ENCODE measurements around the gene TMEM271.
"Not testable (repeated sequence)": the region's sequence is repeated elsewhere in the genome, so short reads cannot be mapped to it uniquely, and the experiment has no call there.

Gene TMEM271

DNA sequence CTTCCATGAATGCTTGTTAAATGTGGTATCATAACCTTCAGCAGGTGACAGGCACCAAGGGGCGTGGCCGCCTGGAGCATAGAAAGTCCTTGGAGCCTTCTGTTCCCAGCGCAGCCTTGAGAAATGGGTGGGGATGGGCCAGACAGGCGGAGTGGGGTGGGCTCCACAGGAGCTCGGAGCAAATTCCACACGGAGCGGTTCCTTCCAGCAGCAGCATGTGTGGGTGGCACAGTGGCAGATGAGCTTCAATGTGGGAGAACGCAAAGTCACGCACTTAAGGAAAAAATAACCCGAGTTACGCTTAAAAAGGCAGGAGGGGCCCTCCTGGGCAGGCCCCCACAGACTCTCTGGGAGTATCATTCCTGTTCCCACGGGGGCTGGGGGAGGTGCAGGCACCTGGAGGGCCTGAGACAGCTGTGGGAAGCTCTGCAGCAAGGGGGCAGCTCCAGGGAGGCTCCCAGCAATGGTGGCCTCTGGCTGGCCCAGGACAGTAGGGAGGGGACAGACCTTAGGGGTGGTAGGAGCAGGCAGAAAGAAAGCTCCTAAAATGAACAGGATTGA is 15.3 kb downstream of the TMEM271 start:
- no peak for DNase-seq

DNA sequence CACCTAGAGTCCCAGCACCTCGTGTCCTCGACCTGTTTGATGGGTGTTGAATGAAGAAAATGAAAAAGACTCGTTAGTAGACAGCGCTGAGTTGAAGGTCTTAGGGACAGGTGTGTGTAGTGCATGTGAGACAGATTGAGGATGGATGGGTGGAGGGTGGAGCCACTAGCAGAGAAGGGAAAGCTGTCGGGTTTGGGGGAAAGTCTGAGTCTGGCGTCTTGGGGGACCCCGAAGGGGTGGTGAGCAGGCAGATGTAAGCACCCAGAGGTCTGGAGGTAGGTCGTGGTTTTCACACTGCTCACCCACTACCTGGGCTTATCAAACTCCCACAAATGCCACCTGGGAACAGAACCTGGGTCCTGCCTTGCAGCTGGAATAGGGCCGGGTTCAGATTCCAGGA is 16.0 kb downstream of the TMEM271 start:
- no peak for DNase-seq

DNA sequence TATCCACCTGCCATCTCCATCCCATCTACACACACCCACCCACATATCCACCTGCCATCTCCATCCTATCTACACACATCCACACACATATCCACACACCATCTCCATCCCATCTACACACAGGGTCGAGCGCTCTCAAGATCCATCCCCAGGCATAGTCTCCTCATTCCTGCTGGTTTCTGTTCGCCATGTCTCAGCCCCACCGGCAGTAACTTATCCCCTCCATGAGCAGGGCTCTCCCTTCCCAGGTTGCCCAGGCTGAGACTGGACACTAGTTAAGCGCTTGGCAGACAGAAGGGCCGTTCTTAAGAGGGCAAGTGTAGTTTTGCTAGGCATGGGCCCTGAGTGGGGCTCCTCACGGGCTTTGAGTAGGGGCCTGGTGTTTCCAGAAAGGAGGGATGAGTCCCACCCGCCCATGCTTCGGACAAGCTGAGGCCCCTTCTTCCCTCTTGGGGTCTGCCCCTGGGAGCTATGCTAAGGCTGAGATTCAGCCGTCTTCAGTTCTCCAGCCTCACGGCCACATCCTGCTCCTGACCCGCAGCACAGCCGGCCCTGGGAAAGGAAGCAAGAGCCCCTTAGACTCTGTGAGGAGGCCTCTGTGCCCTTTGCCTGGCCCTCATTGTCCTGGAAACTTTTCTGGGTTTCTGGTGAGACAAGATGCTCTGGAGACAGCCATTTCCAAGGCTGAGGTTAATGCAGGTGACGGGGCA is 20.4 kb downstream of the TMEM271 start:
- DNase-seq, result no peak

DNA sequence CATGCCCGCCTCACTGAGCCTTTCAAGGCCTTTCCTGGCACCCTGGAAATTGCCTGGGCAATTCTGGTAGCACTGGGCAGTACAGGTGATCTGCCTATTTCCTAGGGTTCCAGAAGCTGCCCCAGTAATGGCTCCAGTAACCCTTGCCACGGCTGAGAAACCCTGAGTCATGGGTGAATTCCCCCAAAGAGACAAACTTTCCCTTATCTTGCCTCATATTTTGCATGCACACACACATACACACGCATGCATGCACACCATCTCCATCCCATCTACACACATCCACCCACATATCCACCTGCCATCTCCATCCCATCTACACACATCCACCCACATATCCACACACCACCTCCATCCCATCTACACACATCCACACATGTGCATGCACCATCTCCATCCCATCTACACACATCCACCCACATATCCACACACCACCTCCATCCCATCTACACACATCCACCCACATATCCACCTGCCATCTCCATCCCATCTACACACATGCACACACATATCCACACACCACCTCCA is 21.2 kb downstream of the TMEM271 start:
- not testable (repeated sequence) for DNase-seq

DNA sequence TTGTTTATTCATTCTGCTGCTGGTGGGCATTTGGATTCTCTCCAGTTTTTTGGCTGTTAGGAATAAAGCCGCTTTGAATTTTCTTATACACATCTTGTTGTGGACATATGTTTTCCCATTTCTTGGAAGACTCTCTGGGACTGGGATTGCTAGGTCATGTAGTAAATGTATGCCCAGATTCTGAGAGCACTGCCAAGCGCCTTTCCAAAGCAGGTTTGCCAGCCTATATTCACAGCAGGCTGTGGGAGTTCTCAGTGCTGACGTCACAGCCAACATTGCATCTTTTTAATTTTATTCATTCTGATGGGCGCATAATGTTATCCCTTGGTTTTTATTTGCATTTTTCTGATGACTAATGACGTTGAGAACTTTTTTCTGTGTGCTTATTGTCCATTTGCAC is 24.1 kb downstream of the TMEM271 start:
- DNase-seq, result no peak

DNA sequence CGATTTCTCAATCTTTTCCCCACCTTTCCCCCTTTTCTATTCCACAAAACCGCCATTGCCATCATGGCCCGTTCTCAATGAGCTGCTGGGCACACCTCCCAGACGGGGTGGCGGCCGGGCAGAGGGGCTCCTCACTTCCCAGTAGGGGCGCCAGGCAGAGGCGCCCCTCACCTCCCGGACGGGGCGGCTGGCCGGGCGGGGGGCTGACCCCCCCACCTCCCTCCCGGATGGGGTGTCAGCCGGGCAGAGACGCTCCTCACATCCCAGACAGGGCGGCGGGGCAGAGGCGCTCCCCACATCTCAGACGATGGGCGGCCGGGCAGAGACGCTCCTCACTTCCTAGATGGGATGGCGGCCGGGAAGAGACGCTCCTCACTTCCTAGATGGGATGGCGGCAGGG is 25.8 kb downstream of the TMEM271 start:
- DNase-seq, result not testable (repeated sequence)

DNA sequence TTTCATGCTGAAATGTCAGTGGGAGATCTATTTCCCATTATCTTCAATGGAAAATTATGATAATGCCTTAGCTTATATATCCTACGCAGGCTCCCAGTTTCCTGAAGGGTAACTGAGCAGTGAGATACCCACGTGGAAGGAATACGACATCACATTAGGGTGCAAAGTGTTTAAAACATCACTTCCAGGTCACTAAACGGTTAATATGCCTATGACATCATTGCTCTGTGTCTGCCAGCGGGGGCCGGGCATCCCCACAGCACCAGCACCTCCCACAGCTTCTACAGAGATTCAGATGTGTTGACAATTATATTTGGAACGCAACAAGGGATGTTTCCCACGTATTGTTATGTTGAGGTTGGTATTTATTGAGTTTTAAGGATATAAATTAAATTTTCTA is 27.1 kb downstream of the TMEM271 start:
- no peak for DNase-seq

DNA sequence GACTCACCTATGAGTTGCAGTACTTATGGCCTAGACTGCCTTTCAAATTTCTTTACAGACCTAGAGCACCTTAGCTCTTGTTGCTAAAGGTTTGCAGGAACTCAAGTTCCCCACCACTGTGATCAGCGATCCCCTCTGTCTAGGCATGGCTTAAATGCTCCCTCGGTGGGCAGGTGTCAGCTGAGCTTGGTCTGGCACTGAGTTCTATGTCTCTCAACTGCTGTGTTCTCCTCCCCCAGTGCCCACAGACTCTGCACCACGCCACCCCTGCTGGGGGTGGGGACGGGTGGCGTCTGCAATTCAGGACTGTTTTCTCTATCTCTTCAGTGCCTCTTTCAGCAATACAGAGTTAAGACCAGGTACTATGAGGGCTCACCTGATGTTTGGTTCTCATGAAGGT is 30.5 kb downstream of the TMEM271 start:
- no peak for DNase-seq

DNA sequence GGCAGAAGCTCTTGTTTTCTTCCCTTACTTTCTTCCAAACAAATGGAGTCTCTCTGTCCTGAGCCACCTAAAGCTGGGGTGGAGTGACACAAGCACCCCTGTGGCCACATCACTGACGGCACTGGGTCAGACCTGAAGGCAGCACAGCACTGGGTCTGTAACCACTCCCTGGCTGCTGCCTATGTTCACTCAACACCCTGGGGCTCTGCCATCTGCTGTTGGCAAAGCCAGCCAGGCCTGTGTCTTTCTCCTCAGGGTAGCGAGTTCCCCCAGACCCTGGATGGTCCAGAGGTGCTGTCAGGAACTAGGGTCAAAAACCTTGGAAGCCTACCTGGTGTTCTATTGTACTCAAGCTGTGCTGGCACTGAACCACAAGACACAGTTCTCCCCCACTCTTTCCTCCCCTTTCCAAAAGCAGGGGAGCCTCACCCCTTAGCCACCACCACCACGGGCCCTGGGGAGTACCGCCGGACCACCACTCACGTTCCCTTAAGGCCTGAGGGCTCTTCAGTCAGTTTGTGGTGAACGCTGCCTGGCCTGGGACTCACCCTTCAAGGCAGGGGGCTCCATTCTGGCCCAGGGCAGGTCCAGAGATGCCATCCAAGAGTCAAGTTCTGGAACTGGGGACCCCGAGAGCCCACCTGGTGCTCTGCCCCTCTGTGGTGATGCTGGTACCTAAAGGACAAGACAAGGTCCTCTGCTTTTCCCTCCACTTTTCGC is 31.5 kb downstream of the TMEM271 start:
- no peak for DNase-seq

DNA sequence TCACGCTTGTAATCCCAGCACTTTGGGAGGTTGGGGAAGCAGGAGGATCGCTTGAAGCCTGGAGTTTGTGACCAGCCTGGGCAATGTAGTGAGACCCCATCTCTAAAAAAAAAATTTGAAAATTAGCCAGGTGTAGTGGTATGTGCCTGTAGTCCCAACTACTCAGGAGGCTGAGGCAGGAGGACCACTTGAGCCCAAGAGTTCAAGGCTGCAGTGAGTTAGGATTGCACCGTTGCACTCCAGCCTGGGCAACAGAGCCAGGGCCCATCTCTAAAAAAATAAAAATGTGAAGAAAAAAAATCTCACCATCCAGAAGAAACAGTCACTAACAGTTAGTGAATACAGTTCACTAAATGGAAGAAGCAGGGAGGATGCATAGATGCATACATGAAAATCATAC is 34.8 kb downstream of the TMEM271 start:
- no peak for DNase-seq

DNA sequence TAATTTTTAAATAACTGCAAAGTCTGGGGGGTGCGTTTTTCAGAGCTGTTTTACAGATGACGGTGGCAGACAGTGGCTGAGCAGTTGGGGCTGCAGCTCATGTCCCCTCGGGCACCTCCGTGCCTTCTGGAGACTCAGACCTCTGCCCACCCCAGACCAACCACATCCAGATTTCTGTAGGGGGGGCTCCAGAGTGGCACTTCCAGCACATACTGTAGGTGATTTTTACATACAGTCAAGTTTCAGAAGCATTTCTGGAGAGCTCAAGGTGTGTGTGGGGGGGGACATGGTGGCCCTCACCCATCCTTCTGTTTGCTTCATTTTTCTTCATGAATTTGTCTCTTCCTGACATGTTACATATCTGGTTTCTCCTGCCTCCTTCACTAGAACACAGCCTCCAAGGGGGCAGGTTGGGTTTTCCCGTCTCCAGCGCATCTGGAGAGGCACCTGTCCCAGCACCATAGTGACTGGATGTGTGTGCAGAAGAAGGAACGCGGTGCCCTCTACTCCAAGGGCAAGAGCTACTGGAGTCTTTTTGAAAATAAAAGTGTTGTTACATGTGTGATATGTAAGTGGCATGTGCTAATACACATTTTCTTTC is 37.5 kb downstream of the TMEM271 start:
- no peak for DNase-seq

DNA sequence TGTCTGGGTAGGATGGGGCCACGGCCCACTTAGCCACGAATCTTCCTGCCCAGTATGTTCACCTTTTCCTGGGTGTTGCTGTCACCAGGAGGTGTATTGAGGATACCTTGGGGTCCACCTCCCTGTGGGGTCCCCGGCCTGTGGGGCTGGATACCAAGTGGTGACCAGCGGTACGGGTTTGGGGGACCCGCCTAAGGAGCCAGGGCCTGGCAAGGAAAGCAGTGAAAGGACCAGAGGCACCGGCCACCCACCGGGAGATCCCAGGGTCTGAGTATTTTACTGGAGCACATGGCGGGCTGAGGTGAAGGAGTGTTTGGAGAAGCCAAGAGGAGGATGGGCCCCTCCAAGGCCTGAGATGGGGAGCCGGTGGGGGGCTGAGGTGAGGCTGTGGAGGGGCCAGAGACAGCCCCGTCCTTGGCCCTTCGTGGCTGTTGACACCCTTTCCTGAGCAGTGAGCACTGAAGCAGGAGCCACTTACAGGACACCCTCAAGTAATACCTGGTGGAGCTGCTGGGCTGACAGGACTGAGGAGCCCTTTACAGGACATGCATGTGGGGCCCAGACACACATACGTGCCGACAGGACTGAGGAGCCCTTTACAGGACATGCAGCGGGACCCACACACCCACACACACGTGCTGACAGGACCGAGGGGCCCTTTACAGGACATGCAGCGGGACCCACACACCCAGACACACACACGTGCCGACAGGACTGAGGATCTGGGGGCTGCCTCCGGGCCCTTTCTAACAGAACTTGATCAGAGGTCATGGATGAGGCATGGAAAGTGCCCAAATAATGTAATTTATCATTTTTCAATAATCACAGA is 38.4 kb downstream of the TMEM271 start:
- no peak for DNase-seq

DNA sequence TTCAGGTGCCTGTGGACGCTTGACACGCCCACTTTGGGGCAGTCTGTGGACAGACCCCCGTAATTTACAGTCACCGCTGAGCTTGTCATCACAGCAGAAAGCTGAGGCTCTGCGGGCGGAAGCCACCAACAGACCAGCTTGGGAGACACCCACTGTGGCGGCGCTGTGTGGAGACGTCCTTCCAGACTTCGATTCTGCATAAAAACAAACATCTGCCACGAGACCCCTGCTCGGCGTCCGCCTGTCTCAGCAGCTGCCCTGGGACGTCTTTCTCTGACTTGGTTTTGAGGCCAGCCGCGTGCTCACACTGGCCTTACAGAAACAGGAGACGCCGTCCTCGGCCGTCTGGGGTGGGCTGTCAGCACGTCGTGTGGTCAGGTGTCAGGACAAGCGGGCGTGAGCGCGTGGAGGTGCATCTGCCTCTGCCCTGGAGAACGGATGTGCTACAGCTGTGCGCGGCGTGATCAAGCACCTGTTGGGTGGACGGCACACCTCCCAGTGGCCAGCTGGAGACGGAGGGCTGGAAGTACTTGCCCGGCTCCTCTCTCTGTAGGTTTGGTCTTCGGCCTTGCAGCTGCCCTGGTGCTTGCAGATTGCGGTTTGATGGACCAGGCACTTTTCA is 39.6 kb downstream of the TMEM271 start:
- no peak for DNase-seq

DNA sequence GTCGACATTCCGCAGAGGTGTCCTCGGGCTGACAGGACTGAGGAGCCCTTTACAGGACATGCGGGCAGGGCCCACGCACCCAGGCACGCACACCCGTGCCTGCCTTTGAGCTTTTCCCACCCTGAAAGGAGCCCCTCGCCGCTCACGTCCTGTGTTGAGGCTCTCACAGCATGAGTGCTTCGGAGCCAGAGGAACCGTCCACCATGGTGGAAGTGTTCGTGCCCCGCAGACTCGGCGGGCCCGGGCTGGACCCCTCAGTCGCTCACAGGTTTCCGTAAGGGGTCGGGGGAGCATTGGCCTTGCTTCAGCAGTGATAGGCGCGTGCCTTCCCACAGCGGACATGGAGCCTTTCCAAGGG is 40.2 kb downstream of the TMEM271 start:
- DNase-seq, result no peak

DNA sequence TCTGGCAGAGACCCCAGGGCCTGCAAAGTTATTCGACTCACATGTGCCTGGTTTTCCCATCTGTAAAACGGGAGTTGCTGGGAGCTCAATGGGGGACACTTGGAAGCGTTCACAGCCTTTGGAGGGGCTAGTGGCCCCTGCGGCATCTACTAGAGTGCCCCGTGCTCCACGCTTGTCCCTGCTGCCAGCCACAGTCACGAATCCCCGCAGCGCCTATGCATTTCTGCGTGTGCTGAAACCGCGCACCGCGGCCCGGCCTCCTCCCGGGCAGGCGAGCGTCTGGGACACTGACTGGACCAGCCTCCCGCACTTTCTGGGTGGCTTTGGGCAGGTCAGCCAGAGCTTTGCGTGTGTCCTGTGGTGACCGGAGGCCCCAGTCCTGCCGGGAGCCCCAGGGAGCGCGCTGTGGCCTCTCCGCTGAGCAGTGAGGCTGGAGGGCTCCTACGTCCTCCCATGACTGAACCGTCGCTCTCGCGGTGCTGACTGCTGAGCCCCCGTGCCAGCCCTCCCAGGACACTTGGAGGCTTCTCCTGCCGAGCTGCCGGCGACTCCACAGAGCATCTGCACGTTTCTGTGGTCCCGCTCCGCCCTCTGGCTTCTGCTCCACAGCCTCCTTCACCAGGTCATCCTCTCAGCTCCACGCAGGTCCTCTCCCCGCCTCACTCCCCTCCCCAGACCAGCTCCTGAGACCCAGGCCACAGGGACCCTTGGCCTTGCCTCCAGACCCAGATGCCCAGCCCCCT is 40.7 kb downstream of the TMEM271 start:
- DNase-seq, result no peak

DNA sequence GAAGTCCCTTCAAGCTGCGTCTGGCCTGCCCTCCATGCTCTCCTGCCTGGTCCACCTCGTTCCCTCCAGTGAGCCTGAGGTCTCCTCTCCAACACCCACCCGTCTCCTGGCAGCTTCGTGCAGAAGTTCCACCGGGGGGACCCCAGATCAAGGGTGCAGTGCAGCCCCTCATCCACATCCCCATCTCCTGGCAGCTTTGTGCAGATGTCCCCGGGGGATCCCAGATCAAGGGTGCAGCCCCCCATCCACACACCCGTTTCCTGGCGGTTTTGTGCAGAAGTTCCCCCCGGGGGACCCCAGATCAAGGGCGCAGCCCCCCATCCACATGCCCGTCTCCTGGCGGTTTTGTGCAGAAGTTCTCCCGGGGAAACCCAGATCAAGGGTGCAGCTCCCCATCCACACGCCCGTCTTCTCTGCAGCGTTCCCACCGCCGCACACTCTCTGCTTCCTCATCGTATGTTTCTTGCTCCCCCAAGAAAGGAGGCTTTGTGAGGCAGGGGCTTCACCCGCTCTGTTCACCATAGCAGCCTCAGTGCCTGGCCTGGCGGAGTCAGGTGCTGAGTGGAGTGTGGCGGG is 41.4 kb downstream of the TMEM271 start:
- DNase-seq, result no peak

DNA sequence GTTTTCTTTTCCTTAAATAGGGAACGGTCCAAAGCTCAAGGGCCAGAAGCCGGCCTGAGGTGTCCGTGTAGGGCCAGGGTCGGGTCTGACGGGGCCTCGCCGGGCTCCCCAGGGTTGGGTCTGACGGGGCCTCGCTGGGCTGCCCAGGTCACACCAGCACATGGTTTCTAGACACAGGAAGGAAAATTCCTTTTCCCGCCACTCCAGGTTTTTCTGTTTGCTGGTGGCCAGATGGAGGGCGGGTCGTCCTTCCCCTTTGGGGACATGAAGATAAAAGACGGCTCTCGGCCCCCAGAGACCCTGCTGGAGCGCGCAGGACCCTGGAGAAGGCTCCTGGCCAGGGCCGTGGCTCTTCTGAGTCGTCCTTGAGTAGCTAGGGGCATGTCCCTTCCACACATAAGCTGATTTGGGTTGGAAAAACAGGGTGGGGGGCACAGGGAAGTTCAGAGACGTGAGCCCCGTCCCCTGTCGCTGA is 42.0 kb downstream of the TMEM271 start:
- DNase-seq, result no peak

DNA sequence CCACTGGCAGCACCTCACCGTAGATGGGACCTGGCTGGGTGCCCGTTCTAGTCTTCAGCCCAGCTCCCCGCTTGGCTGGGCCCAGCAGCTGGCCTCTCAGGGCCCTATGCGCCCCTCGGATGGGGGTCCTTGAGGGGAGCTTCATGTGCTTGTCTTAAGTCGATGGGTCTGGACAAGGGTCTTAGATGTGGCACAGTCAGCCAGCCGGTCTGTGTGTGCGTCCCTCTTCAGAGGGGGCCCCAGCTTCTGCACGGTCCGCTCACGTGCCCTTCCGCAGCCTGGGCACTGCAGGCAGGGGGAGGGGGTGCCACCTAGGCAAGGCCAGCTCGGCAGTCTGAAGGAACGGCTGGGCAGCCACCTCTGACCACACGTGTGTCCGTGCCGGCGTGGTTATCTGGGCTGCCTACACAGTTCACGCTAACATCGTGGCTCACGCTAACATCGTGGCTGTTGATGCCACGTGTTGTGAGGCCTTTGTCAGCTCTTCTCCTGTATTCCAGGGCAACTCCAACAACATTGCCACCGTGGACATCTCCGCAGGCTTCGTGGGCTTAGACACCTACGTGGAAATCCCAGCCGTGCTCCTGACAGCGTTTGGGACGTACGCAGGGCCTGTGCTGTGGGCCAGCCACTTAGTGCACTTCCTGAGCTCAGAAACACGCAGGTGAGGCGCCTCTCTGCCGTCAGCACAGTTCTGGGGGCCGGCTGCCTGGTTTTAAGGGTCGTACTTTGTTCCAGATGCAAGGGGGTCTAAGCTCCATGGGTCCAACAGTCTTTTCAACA is 42.6 kb downstream of the TMEM271 start:
- no peak for DNase-seq

DNA sequence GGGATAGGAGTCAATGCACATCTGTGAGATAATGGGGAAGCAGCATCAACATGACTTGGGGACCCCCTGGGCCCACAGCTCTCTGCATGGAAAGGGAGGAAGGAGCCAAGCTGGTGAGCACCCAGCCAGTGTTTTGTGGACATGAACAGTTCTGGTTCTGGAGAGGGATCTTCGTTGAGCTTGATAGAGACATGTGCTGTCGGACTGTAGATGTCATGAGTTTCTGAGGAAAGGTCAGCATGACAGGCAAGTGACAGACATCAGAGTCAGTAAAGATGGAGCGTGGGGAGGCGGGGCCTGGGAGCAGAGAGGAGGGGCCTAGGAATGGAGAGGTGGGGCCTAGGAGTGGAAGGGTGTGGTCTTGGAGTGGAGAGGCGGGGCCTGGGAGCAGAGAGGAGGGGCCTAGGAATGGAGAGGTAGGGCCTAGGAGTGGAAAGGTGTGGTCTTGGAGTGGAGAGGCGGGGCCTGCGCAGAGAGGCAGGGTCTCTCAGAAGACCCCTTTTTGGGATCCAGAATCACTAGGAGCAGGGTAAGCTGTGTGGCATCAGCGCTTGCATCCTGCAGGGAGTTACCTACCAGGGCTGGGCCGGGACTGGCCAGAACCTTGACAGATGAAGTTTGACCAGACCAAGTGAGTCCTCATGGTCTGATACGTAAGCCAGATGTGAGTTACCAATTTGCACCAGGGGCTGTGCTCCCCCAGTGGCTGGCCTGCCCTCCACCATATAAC is 43.3 kb downstream of the TMEM271 start:
- DNase-seq, result no peak

Data from DMS153 (cell line).